Mesothelial cell of epicardium (in vitro differentiated cells): Measurements from ENCODE around the gene TPGS1. TPM values are rescaled to one million over a fixed set of nuclear protein-coding genes. Genes with fewer than 3 reads are reported as not detected.

Source experiments
- DNase-seq, 2 experiments: peaks; one replicate each; pipeline ENCODE4 v3.0.0; 2021; ENCODE audit warnings: low spot score in 2 of 2; ENCODE audit not compliant: unreplicated experiment in 2 of 2
- H3K27ac Mint-ChIP-seq: 2 replicates; pipeline ENCODE4 v1.8.0; 2021; ENCODE audit warnings: mixed read lengths
- H3K27me3 Mint-ChIP-seq: 2 replicates; pipeline ENCODE4 v1.8.0; 2021; ENCODE audit warnings: low read depth, mixed read lengths
- H3K36me3 Mint-ChIP-seq: 2 replicates; pipeline ENCODE4 v1.8.0; 2021; ENCODE audit warnings: mixed read lengths
- H3K4me1 Mint-ChIP-seq: 2 replicates; pipeline ENCODE4 v1.8.0; 2021; ENCODE audit warnings: mixed read lengths
- H3K4me3 Mint-ChIP-seq: 2 replicates; pipeline ENCODE4 v1.8.0; 2021; ENCODE audit warnings: mild to moderate bottlenecking, moderate library complexity, mixed read lengths
- H3K9me3 Mint-ChIP-seq: 2 replicates; pipeline ENCODE4 v1.8.0; 2021; ENCODE audit warnings: mixed read lengths
- CTCF ChIP-seq: fragments of 200-600 bp; sonication (generic); IDR thresholded peaks from one replicate; pipeline ENCODE4 v1.5.0; 2021; ENCODE audit warnings: antibody characterized with exemption; ENCODE audit not compliant: unreplicated experiment
- total RNA-seq: library from RNA; stranded (reverse); gene quantifications from 3 replicates; pipeline ENCODE4 v1.2.1, GENCODE V29; 2021

TPGS1 gene
- total RNA-seq, 1 donor from 2014 or later, result 32.4 TPM

- TF ChIP-seq CTCF, result no peak
- DNase-seq, result no peak
- H3K9me3 Mint-ChIP-seq, result peaks cover 3% of the 10 kb centered on the region
- no peak overlapping the region for H3K27ac Mint-ChIP-seq
- no peak overlapping the region for H3K4me3 Mint-ChIP-seq
- H3K4me1 Mint-ChIP-seq, result peaks cover 11% of the 10 kb centered on the region
- H3K27me3 Mint-ChIP-seq, result peaks cover 31% of the 10 kb centered on the region
- H3K36me3 Mint-ChIP-seq, result no peaks in the 10 kb centered on the region
Observed at GRCh38 chr19:494171-495080, 12.9 kb upstream of the TPGS1 start.

GRCh38 chr19:495081-495401 lies 12.3 kb upstream of the TPGS1 start:
- no peak for TF ChIP-seq CTCF
- Mint-ChIP-seq H3K9me3 (peaks cover 3% of the 10 kb centered on the region), H3K36me3 (no peaks in the 10 kb centered on the region), H3K4me1 (peaks cover 6% of the 10 kb centered on the region), H3K4me3 (no peak overlapping the region), H3K27me3 (peaks cover 36% of the 10 kb centered on the region), H3K27ac (no peak overlapping the region)
- no peak for DNase-seq

GRCh38 chr19:495402-496111 lies 11.7 kb upstream of the TPGS1 start:
- no peak overlapping the region for H3K4me3 Mint-ChIP-seq
- H3K27me3 Mint-ChIP-seq, result peaks cover 41% of the 10 kb centered on the region
- DNase-seq, result peak in 1 of 2 experiments; percentile 66
- H3K4me1 Mint-ChIP-seq, result peaks cover 3% of the 10 kb centered on the region
- peaks cover 3% of the 10 kb centered on the region for H3K9me3 Mint-ChIP-seq
- H3K36me3 Mint-ChIP-seq, result no peaks in the 10 kb centered on the region
- no peak overlapping the region for H3K27ac Mint-ChIP-seq
- peak; percentile 83 for TF ChIP-seq CTCF

- peaks cover 3% of the 10 kb centered on the region for H3K9me3 Mint-ChIP-seq
- H3K27me3 Mint-ChIP-seq, result peaks cover 44% of the 10 kb centered on the region
Observed at GRCh38 chr19:496112-496665, 11.1 kb upstream of the TPGS1 start, which contains the start of gene MADCAM1. MADCAM1 (plus strand) TSS chr19:496486; CDS start chr19:496500, 14 bp downstream.

GRCh38 chr19:496986-497385 lies 10.3 kb upstream of the TPGS1 start:
- H3K27ac Mint-ChIP-seq, result no peak overlapping the region
- no peak overlapping the region for H3K4me3 Mint-ChIP-seq
- H3K9me3 Mint-ChIP-seq, result peaks cover 3% of the 10 kb centered on the region
- DNase-seq, result no peak
- peaks cover 45% of the 10 kb centered on the region for H3K27me3 Mint-ChIP-seq
- H3K4me1 Mint-ChIP-seq, result peaks cover 3% of the 10 kb centered on the region
- no peak for TF ChIP-seq CTCF
- H3K36me3 Mint-ChIP-seq, result no peaks in the 10 kb centered on the region

More at GRCh38 chr19:496112-496665, 11.1 kb upstream of the TPGS1 start, which contains the start of gene MADCAM1:
- no peaks in the 10 kb centered on the region for H3K36me3 Mint-ChIP-seq
- H3K27ac Mint-ChIP-seq, result no peak within 1 kb of the TSS
- no peak for DNase-seq
- H3K4me1 Mint-ChIP-seq, result peaks cover 3% of the 10 kb centered on the region
- no peak within 1 kb of the TSS for H3K4me3 Mint-ChIP-seq
- TF ChIP-seq CTCF, result no peak
